Stimulated activated naive B cell treated with anti-CD40 and anti-IgM and Interleukin-4, amounts not matched to agents 10 μg/mL and 1 μg/mL and 100 μg/mL, for 72 hours (primary cell): ENCODE data around the gene CDC42SE2.

Source experiments
- ATAC-seq, 2 donors: fragments of 150-1000 bp; cut with Tn5 transposase; replicated peaks; 2 replicates each; pipeline ENCODE4 v1.10.0; 2021; ENCODE audit warnings: moderate library complexity in 1 of 2
- DNase-seq: peaks from one replicate; pipeline ENCODE4 v3.0.0; 2021
- H3K27ac Mint-ChIP-seq: one replicate; pipeline ENCODE4 v1.8.0; 2022; ENCODE audit warnings: mild to moderate bottlenecking, mixed read lengths
- H3K27me3 Mint-ChIP-seq, 2 donors: one replicate each; pipeline ENCODE4 v1.8.0; 2022; ENCODE audit warnings: mixed read lengths in 2 of 2
- H3K36me3 Mint-ChIP-seq, 2 donors: one replicate each; pipeline ENCODE4 v1.8.0; 2022; ENCODE audit warnings: mixed read lengths in 2 of 2, mild to moderate bottlenecking in 1 of 2
- H3K4me1 Mint-ChIP-seq, 2 donors: one replicate each; pipeline ENCODE4 v1.8.0; 2022; ENCODE audit warnings: mixed read lengths in 2 of 2, mild to moderate bottlenecking in 1 of 2
- H3K4me3 Mint-ChIP-seq, 2 donors: one replicate each; pipeline ENCODE4 v1.8.0; 2022; ENCODE audit warnings: mild to moderate bottlenecking in 2 of 2, mixed read lengths in 2 of 2, moderate library complexity in 1 of 2
- H3K9me3 Mint-ChIP-seq, 2 donors: one replicate each; pipeline ENCODE4 v1.8.0; 2022; ENCODE audit warnings: mixed read lengths in 2 of 2, mild to moderate bottlenecking in 1 of 2

Gene CDC42SE2

DNA sequence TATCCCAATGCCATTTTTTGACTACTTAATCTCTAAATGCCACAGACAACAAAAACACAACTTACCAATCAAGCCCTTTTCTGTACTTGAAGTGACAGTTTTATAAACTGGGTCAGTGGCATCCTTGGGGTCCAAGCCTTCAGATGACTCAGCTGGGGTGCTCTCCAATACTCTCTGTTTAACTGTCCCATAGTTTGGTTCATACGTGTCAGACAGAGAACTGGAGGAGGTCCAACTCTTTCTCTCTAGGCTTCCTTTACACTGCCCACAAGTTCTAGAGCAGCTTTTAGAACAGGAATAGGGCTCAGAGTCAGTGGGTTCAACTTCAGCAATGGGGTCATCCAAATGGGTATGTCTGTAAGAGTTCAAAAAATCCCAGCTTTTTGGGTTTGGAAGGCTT is 166.9 kb downstream of the CDC42SE2 start:
- peak overlapping the region; percentile 14 for H3K27ac Mint-ChIP-seq
- DNase-seq: no peak
- no peaks in the 10 kb centered on the region for H3K27me3 Mint-ChIP-seq
- no peak overlapping the region for H3K4me3 Mint-ChIP-seq
- H3K9me3 Mint-ChIP-seq: no peaks in the 10 kb centered on the region
- peaks cover 35 to 47% of the 10 kb centered on the region in 2 donors for H3K36me3 Mint-ChIP-seq
- no peak for ATAC-seq
- H3K4me1 Mint-ChIP-seq: no peaks in the 10 kb centered on the region

DNA sequence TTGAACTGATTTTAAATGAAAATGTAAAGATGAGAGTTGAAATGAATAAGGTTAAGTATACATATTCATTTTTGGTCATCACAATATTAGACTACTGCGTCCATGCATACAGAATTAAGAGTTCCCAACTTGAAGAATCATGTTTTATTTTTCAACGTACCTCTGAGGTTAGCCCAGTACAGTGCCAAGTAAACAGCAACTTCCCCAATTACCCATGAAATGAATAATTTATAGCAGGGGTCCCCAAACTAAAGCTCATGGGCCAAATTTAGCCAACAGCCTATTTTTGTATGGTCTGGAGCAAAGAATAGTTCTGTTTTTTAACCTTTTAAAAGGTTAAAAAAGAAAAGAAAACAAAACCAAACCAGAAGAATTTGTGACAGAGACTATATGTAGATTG is 167.9 kb downstream of the CDC42SE2 start:
- Mint-ChIP-seq H3K27me3 (no peaks in the 10 kb centered on the region), H3K27ac (no peak overlapping the region), H3K4me1 (no peaks in the 10 kb centered on the region), H3K9me3 (no peaks in the 10 kb centered on the region), H3K4me3 (peak overlapping the region in 1 of 2 donors; percentile 8), H3K36me3 (peaks cover 38 to 48% of the 10 kb centered on the region in 2 donors)
- DNase-seq (no peak), ATAC-seq (peak; percentile 55 to 84)

DNA sequence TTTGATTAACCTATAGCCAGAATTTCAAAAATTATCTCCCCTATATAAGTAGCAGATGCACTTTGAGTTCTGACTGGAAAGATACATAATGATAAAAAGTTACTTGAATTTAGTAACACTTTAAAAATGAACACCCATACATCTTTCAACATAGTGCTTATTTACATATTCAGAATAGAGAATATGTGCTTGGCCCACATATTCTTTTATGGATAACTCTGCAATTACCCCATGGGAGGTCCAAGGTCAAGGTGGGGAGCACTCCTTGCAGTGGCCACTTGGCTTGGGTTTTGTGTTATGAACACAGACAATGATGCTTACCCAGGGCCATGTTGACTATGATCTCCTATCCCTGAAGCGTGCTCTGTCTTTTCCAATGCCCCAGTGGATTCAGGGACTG is 169.3 kb downstream of the CDC42SE2 start:
- Mint-ChIP-seq H3K36me3 (peaks cover 36 to 58% of the 10 kb centered on the region in 2 donors), H3K4me3 (peak overlapping the region in 1 of 2 donors; percentile 3), H3K27me3 (no peaks in the 10 kb centered on the region), H3K4me1 (no peaks in the 10 kb centered on the region), H3K27ac (no peak overlapping the region), H3K9me3 (no peaks in the 10 kb centered on the region)
- ATAC-seq (no peak), DNase-seq (no peak)

DNA sequence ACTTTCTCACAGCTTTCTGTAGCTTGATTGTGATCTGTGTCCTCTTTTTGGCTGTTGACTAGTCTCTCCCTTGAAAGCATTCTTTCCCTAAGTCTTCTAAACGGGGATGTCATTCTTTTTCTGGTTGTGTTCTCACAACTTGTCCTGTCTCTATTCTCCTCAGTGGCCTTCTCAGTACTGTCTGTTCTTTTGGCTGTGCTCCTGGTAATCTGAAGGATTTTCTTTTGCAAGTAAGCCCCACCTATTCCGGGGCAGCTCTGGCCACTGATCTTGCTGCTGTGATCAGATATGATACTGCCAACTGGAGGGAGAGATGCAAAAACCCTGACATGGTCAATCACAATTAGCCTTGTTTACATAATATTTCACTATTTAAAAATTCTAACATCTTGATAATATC is 172.2 kb downstream of the CDC42SE2 start:
- no peaks in the 10 kb centered on the region for H3K27me3 Mint-ChIP-seq
- H3K9me3 Mint-ChIP-seq: no peaks in the 10 kb centered on the region
- H3K4me3 Mint-ChIP-seq: no peak overlapping the region
- no peak for ATAC-seq
- no peaks in the 10 kb centered on the region for H3K4me1 Mint-ChIP-seq
- peak overlapping the region; percentile 20 for H3K27ac Mint-ChIP-seq
- no peak for DNase-seq
- peaks cover 27 to 47% of the 10 kb centered on the region in 2 donors for H3K36me3 Mint-ChIP-seq

DNA sequence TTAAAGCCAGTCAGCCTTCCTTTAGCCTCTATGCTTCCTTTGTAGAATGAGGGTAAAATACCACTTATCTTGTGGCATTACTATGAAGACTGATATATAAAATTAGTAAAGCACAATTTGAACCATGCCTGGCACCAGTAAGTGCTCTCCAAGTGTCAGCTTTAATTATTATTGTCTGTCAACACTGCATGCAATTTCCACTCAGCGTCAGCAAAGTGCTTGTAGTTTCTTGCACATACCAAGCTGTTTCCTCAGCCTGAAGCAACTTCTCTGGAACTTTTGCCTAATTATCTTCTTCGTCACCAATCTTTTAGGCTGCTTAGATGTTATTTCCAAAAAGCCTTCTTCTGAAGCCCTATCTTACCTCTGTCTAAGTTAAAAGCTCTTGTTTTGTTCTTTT is 177.3 kb downstream of the CDC42SE2 start:
- DNase-seq: no peak
- Mint-ChIP-seq H3K4me3 (no peak overlapping the region), H3K27ac (no peak overlapping the region), H3K36me3 (peaks cover 23 to 44% of the 10 kb centered on the region in 2 donors), H3K4me1 (no peaks in the 10 kb centered on the region), H3K9me3 (no peaks in the 10 kb centered on the region), H3K27me3 (no peaks in the 10 kb centered on the region)
- ATAC-seq: no peak
